GM21576 (cell line): ENCODE measurements around the gene GPR22.

Experiments used
- ATAC-seq: cut with Tn5 transposase; IDR thresholded peaks from one replicate; pipeline ENCODE4 v1.9.1; 2021; ENCODE audit warnings: mild to moderate bottlenecking, moderate library complexity; ENCODE audit not compliant: unreplicated experiment

The GPR22 gene

GRCh38 chr7:107474104-107474521 is 4.3 kb downstream of the GPR22 start:
- no peak for ATAC-seq

GRCh38 chr7:107479303-107479702 is 9.4 kb downstream of the GPR22 start:
- no peak for ATAC-seq

- ATAC-seq = no peak
Measured at GRCh38 chr7:107480932-107481331, 11.1 kb downstream of the GPR22 start.

- no peak for ATAC-seq
Measured at GRCh38 chr7:107482571-107482970, 12.7 kb downstream of the GPR22 start.

- ATAC-seq = no peak
Measured at GRCh38 chr7:107486041-107486440, 16.2 kb downstream of the GPR22 start.

GRCh38 chr7:107492875-107493274 is 23.0 kb downstream of the GPR22 start:
- no peak for ATAC-seq

GRCh38 chr7:107494315-107494751 is 24.5 kb downstream of the GPR22 start:
- ATAC-seq = no peak

GRCh38 chr7:107494884-107495283 is 25.0 kb downstream of the GPR22 start:
- ATAC-seq = no peak

GRCh38 chr7:107495516-107495915 is 25.7 kb downstream of the GPR22 start:
- no peak for ATAC-seq

GRCh38 chr7:107499731-107500130 is 29.9 kb downstream of the GPR22 start:
- ATAC-seq = no peak

GRCh38 chr7:107501593-107501992 is 31.7 kb downstream of the GPR22 start:
- no peak for ATAC-seq

- ATAC-seq = no peak
Measured at GRCh38 chr7:107502154-107502553, 32.3 kb downstream of the GPR22 start.

- no peak for ATAC-seq
Measured at GRCh38 chr7:107502797-107503196, 32.9 kb downstream of the GPR22 start.

GRCh38 chr7:107503687-107504086 is 33.8 kb downstream of the GPR22 start:
- no peak for ATAC-seq

GRCh38 chr7:107505362-107505761 is 35.5 kb downstream of the GPR22 start:
- no peak for ATAC-seq

GRCh38 chr7:107505997-107506673 is 36.3 kb downstream of the GPR22 start:
- no peak for ATAC-seq

- ATAC-seq = no peak
Measured at GRCh38 chr7:107506674-107507339, 37.0 kb downstream of the GPR22 start.
